Effector memory CD4-positive, alpha-beta T cell (primary cell): ENCODE data around the gene GFM1.

Source experiments
- DNase-seq, 3 donors: peaks; one replicate each; pipeline ENCODE4 v3.0.0-alpha.2; 2020
- H3K27ac ChIP-seq: 2 replicates; pipeline ENCODE4 v1.7.0; 2013; ENCODE audit warnings: mild to moderate bottlenecking, low read length, moderate library complexity; ENCODE audit not compliant: insufficient read depth, poor library complexity, severe bottlenecking
- H3K27me3 ChIP-seq: replicated peaks from 2 replicates; pipeline ENCODE4 v1.7.0; 2013; ENCODE audit warnings: mild to moderate bottlenecking, low read length; ENCODE audit not compliant: insufficient read depth, control insufficient read depth, poor library complexity, severe bottlenecking
- H3K36me3 ChIP-seq: 2 replicates; pipeline ENCODE4 v1.7.0; 2013; ENCODE audit warnings: mild to moderate bottlenecking, low read length, moderate library complexity; ENCODE audit not compliant: control insufficient read depth, insufficient read depth
- H3K4me1 ChIP-seq: 2 replicates; pipeline ENCODE4 v1.7.0; 2013; ENCODE audit warnings: low read length, mild to moderate bottlenecking; ENCODE audit not compliant: control insufficient read depth, insufficient read depth, poor library complexity, severe bottlenecking
- H3K4me3 ChIP-seq: 2 replicates; pipeline ENCODE4 v1.7.0; 2013; ENCODE audit warnings: low read length, low read depth, mild to moderate bottlenecking; ENCODE audit not compliant: insufficient read depth, poor library complexity, severe bottlenecking
- H3K9me3 ChIP-seq: 2 replicates; pipeline ENCODE4 v1.7.0; 2013; ENCODE audit warnings: mild to moderate bottlenecking, low read length, moderate library complexity; ENCODE audit not compliant: control insufficient read depth

The GFM1 gene

DNA sequence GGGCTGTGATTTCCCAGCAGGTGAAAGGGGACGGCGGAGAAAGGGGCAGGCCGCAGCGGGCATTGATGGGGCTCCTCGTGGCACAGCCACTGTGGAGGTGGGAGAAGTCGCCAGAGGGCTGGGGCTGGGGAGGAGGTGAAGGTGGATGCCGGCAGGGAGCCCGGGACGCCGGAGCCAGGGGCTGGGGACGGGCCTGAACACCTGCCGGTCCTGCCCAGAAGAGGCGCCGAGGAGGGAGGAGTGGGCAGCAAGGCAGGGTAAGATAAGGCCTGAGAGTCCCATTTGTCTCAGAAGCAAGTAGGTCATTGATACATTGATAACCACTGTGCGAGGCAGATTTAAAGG is 88.5 kb downstream of the GFM1 start:
- Histone ChIP-seq H3K27me3 (no peaks in the 10 kb centered on the region), H3K36me3 (no peaks in the 10 kb centered on the region), H3K27ac (no peak overlapping the region), H3K9me3 (no peaks in the 10 kb centered on the region), H3K4me3 (no peak overlapping the region), H3K4me1 (peaks cover 6% of the 10 kb centered on the region)
- DNase-seq = no peak

DNA sequence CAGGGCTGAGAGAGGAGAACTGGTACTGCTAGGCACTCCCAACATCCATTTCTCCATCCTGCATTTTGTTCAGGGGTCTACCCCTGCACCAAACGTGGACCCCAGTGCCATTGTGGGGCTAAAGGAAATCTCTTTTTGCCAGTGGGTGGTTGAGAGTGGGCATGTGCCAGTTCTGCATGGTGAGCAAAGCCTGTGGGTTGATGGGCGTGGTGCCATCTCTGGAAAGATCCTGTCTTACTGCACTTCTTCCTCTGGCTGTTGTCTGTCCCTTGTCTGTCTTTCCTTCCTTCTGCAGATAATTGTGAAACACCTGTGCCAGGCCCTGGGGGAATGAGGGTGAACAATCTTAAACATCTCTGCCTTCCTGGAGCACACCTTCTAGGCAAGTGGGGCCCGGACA is 89.3 kb downstream of the GFM1 start:
- Histone ChIP-seq H3K9me3 (no peaks in the 10 kb centered on the region), H3K4me1 (peaks cover 6% of the 10 kb centered on the region), H3K27me3 (no peaks in the 10 kb centered on the region), H3K36me3 (no peaks in the 10 kb centered on the region), H3K27ac (no peak overlapping the region), H3K4me3 (no peak overlapping the region)
- no peak for DNase-seq

DNA sequence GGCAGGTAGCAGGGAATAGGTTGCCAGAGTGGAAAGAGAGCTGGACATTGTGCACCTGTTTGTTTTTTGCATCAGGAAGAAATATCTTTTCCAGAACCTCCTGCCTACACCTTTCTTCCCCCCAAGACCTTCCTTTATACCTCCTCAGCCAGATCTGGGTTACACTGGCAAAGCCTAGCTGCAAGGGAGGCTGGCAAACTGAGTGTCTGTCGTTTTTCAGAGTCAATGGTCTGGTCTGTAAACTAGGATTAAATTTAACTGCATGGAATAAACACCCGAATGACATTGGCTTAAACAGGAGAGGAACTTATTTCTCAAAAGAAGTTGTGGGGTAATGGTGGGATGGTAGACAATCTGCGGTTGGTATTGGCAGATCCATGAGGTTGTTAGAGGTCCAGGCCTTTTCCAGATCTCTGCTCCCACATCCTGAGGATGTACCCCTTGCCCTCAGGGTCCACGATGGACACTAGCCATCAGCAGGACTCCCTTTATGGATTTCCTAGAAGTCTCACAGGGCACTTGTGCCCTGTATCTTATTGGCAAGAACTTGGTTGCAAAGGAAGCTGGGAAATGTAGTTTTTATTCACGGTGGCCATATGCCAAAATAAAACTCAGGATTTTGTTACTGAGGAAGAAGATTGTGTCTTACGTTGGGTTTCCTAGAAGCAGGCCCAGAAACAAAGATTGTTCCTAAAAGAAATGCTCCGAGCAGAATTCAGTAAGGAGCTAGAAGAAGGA is 91.1 kb downstream of the GFM1 start:
- DNase-seq = no peak
- no peak overlapping the region for H3K4me3 ChIP-seq
- no peaks in the 10 kb centered on the region for H3K36me3 ChIP-seq
- no peaks in the 10 kb centered on the region for H3K9me3 ChIP-seq
- no peak overlapping the region for H3K27ac ChIP-seq
- H3K4me1 ChIP-seq = peaks cover 6% of the 10 kb centered on the region
- H3K27me3 ChIP-seq = no peaks in the 10 kb centered on the region

DNA sequence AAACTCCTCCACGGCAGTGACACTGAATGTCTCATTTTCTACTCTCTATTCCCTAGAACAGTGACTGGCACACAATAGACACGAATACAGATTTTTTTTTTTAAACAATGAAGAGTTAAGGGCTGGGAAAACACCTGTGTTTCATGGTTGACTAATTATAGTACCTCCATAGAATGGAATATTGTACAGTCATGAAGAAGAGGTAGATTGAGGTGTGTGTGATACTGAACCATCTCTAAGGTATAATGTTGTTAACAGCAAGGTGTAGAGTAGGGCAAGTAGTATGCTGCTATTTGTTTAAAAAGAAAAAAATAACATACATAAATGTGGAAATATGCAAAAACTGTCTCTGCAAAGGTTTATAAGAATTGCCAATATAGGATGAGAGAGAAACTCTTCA is 93.1 kb downstream of the GFM1 start:
- H3K4me3 ChIP-seq = no peak overlapping the region
- H3K36me3 ChIP-seq = no peaks in the 10 kb centered on the region
- no peak for DNase-seq
- H3K4me1 ChIP-seq = no peaks in the 10 kb centered on the region
- no peaks in the 10 kb centered on the region for H3K27me3 ChIP-seq
- H3K27ac ChIP-seq = no peak overlapping the region
- H3K9me3 ChIP-seq = no peaks in the 10 kb centered on the region

DNA sequence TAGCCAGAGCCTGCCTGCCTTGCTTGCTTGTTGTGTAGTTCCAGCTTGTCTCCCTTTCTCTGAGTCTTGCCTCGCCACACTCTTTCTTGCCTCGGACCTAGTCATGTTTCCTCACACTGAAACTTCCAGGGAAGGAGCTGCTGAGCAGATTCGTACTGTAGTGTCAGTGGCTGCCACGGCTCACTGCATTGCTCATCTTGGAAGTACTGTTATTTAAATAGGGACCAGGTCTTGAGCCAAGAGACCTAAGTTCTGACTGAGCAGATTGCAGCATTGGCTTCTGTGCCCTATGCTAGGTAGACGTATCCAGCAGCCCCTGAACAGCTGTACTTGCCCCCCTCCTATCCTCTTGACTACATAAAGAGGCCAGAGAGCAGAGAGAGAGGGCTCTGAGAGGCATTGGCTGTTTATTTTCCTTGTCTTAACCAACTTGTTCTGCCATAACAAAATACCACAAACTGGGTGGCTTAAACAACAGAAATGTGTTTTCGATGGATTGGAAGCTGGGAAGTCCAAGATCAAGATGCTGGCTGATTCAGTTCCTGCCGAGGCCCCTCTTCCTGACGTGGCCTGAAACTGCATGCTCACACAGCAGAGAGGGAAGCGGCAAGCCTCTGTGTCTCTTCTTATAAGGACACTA is 93.8 kb downstream of the GFM1 start:
- no peaks in the 10 kb centered on the region for H3K9me3 ChIP-seq
- H3K4me1 ChIP-seq = no peaks in the 10 kb centered on the region
- no peaks in the 10 kb centered on the region for H3K36me3 ChIP-seq
- no peaks in the 10 kb centered on the region for H3K27me3 ChIP-seq
- H3K4me3 ChIP-seq = no peak overlapping the region
- H3K27ac ChIP-seq = no peak overlapping the region
- DNase-seq = no peak

DNA sequence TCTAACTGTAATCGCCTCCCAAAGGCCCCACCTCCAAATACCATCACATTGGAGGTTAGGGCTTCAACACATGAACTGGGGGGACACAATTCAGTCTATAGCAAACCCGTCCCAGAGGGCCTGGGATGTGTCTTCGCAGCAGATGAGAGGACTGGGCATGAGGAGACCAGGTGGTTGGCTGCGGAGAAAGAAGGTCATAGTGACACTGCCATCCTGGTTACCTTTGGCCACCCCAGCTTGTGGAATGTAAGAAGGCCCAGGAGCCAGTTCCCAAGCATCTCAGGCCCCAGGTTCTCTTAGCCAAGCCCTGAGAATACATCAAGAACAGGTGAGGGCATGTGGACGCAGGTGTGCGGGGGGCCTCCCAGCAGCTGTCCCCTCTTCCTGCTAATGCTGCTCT is 94.3 kb downstream of the GFM1 start:
- Histone ChIP-seq H3K9me3 (no peaks in the 10 kb centered on the region), H3K27me3 (no peaks in the 10 kb centered on the region), H3K36me3 (no peaks in the 10 kb centered on the region), H3K4me3 (no peak overlapping the region), H3K4me1 (no peaks in the 10 kb centered on the region), H3K27ac (no peak overlapping the region)
- no peak for DNase-seq

DNA sequence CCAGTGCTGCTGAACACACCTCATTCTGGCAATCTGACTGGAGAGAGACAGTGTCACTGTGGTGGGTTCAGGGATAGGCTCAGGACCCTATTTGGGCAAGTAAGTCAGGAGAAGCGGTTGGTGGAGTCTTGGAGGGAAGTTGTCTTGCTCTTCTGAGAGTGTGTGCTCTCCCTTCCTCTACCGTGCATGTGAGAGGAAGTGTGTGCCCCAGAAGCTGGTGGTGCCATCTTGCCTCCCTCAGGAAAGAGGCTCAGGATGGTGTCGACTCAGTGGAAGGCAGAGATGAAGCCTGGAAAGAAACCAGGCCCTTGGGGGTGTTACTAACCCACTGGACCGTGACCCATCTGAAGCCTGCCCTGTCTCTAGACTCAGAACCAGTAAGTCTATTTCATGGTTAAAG is 94.8 kb downstream of the GFM1 start:
- Histone ChIP-seq H3K27me3 (no peaks in the 10 kb centered on the region), H3K9me3 (no peaks in the 10 kb centered on the region), H3K27ac (no peak overlapping the region), H3K4me1 (no peaks in the 10 kb centered on the region), H3K36me3 (no peaks in the 10 kb centered on the region), H3K4me3 (no peak overlapping the region)
- DNase-seq = no peak

DNA sequence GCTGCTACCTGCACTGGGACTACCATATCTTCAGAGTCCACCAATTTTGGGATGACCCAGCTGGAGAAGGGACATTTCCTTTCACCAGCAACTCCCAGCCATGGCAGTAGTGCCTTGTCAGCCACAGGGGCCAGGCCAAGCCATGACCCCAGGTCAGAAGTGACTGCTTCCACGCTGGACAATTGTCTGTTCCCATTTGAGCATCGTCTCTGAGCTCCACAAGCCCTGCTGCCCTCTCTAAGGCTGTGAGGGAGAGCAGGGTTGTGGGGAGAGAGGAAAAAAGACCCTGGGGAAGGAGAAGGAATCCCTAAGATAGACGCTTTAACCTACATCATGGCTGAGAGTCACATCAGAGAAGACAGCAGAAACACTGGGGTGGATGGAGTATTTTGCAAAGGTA is 95.3 kb downstream of the GFM1 start:
- H3K27ac ChIP-seq = no peak overlapping the region
- no peaks in the 10 kb centered on the region for H3K27me3 ChIP-seq
- no peaks in the 10 kb centered on the region for H3K9me3 ChIP-seq
- DNase-seq = no peak
- no peaks in the 10 kb centered on the region for H3K4me1 ChIP-seq
- H3K4me3 ChIP-seq = no peak overlapping the region
- no peaks in the 10 kb centered on the region for H3K36me3 ChIP-seq
